Measurements from ENCODE around the gene COL8A1. TPM values are rescaled to one million over a fixed set of nuclear protein-coding genes. Genes with fewer than 3 reads are reported as not detected.

COL8A1 gene
- total and polyA plus RNA-seq, 9 of the 15 experiments (the other 6 are each of a cell fraction or from before 2014, with no cell fraction given) = 0.07 TPM; not detected in 8

DNA sequence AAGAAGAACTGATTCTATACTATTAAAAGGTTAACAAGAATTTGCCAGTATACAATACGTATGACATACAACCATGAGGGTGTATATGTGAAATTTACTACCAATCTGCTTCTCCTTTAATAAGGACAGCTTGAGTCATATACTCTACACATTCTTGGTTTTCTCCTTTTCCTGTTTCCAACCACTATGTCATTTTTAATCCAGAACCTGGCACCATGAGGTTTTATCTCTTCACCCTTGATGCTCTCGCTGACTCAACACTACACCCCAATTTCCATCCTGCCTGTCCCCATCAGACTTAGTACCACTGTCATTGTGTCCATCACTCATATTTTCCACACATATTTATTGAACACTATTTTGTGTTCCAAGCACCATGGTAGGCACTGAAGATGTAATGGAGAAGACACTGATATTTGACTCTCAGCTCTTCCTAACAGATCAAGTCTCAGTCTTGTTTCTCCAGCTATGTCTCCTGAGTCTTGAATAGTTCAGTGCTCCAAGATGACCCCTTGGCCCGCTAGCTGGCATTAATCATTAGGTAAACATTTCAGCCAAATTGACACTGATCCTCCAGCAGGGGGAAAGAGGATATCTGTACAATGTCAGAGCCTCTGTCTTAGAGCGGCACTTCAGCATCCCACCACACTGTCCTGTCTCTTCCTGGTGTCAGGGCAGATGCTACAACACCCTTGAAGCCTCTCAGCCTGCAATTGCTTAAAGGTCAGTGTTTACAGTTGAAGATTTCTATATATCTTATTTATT, 11.2 kb upstream of the COL8A1 start:
- intact Hi-C loops (cut with micrococcal nuclease) = no loop called here
- Histone ChIP-seq H3K79me2 (ENCODE audit: control insufficient read depth, insufficient read depth, low read length) (no peaks in the 10 kb centered on the region), H3K9ac (ENCODE audit: insufficient read depth in 1 of 2, low read depth in 2 of 2, low read length in 2 of 2) (no peak overlapping the region), H3K4me3 (no peak overlapping the region), H3K4me1 (replicated peaks in 1 of 2; ENCODE audit: control insufficient read depth in 2 of 2, insufficient read depth in 2 of 2, low read length in 2 of 2) (no peaks in the 10 kb centered on the region), H4K20me1 (replicated peaks; ENCODE audit: control insufficient read depth, insufficient read depth, low read length) (no peaks in the 10 kb centered on the region), H3K9me1 (ENCODE audit: control insufficient read depth, insufficient read depth, low read length) (no peaks in the 10 kb centered on the region), H3K36me3 (ENCODE audit: control insufficient read depth, insufficient read depth, low read length) (no peaks in the 10 kb centered on the region), H3K9me3 (replicated peaks; ENCODE audit: control insufficient read depth, insufficient read depth, low read depth, low read length) (no peaks in the 10 kb centered on the region), H3K27me3 (ENCODE audit: control insufficient read depth in 2 of 2, insufficient read depth in 2 of 2, low read length in 2 of 2) (no peaks in the 10 kb centered on the region), H3K4me2 (ENCODE audit: insufficient read depth, low read length) (no peak overlapping the region), H2AFZ (ENCODE audit: low read depth, low read length) (no peak overlapping the region), H3K27ac (ENCODE audit: extremely low read depth, low read depth, low read length) (no peak overlapping the region)
- in situ Hi-C loops (cut with MboI) = no loop called here
- POLR2A ChIA-PET = no interaction called here
- no TSS peak for BruUV-seq (replicated peaks)
- no peak for ATAC-seq
- no peak for DNase-seq (ENCODE audit: extremely low read depth in 1 of 4, low spot score in 3 of 4)
- 0% methylated on average over 4 of the region's 4 CpGs for WGBS (ENCODE audit: insufficient coverage, low coverage, missing lambda C conversion rate)
- CTCF ChIA-PET (ENCODE audit: low intra/inter-chr PET ratio) = interaction anchor here (0.7 kb wide), 1 partner anchor 41 kb away, joined by 3 read pairs; no protein-coding TSS in a partner anchor
- no peak for FAIRE-seq
- TF ChIP-seq RBM34 (IDR thresholded peaks at IDR 0.05; ENCODE audit: borderline replicate concordance, insufficient read depth, low read length) (no peak), ZC3H8 (IDR thresholded peaks at IDR 0.05) (no peak), MCM5 (IDR thresholded peaks at IDR 0.05; ENCODE audit: low read depth) (no peak), CCAR2 (IDR thresholded peaks at IDR 0.05; ENCODE audit: low read depth, low read length) (no peak), RBM22 (IDR thresholded peaks at IDR 0.05; ENCODE audit: low read depth, low read length, poor library complexity, severe bottlenecking) (no peak), HDAC1 (IDR thresholded peaks at IDR 0.05) (no peak), MYNN (IDR thresholded peaks at IDR 0.05) (no peak), MYNN (CRISPR knock-in tag; IDR thresholded peaks at IDR 0.05) (no peak), LARP7 (IDR thresholded peaks at IDR 0.05) (no peak), TSHZ1 (CRISPR knock-in tag; IDR thresholded peaks at IDR 0.05) (no peak), SMARCA4 (IDR thresholded peaks at IDR 0.05) (no peak), ETV6 (IDR thresholded peaks at IDR 0.05; ENCODE audit: borderline replicate concordance in 1 of 2, low read depth in 2 of 2, low read length in 1 of 2) (no peak), ETV6 (CRISPR knock-in tag; IDR thresholded peaks at IDR 0.05; ENCODE audit: borderline replicate concordance) (no peak), COPS2 (conservative IDR thresholded peaks at IDR 0.05) (no peak), ATF1 (CRISPR knock-in tag; IDR thresholded peaks at IDR 0.05) (no peak), ATF1 (tag; IDR thresholded peaks at IDR 0.05) (no peak), HNRNPK (IDR thresholded peaks at IDR 0.05; ENCODE audit: low read depth, low read length, poor library complexity, severe bottlenecking) (no peak), SMARCC2 (IDR thresholded peaks at IDR 0.05; ENCODE audit: low read depth) (no peak)
- TF ChIP-seq, protein P1, sequence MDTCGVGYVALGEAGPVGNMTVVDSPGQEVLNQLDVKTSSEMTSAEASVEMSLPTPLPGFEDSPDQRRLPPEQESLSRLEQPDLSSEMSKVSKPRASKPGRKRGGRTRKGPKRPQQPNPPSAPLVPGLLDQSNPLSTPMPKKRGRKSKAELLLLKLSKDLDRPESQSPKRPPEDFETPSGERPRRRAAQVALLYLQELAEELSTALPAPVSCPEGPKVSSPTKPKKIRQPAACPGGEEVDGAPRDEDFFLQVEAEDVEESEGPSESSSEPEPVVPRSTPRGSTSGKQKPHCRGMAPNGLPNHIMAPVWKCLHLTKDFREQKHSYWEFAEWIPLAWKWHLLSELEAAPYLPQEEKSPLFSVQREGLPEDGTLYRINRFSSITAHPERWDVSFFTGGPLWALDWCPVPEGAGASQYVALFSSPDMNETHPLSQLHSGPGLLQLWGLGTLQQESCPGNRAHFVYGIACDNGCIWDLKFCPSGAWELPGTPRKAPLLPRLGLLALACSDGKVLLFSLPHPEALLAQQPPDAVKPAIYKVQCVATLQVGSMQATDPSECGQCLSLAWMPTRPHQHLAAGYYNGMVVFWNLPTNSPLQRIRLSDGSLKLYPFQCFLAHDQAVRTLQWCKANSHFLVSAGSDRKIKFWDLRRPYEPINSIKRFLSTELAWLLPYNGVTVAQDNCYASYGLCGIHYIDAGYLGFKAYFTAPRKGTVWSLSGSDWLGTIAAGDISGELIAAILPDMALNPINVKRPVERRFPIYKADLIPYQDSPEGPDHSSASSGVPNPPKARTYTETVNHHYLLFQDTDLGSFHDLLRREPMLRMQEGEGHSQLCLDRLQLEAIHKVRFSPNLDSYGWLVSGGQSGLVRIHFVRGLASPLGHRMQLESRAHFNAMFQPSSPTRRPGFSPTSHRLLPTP (IDR thresholded peaks at IDR 0.05; ENCODE audit: borderline replicate concordance, extremely low read depth, insufficient read length) = no peak
